ENCODE results near the gene PLD5.
"Not testable (repeated sequence)": the region's sequence is repeated elsewhere in the genome, so short reads cannot be mapped to it uniquely, and the experiment has no call there.

Gene PLD5

GRCh38 chr1:242318140-242318539 is 206.4 kb downstream of the PLD5 start:
- Histone ChIP-seq H3K27ac (no peak overlapping the region), H2AFZ (no peak overlapping the region), H3K79me2 (no peaks in the 10 kb centered on the region), H3K27me3 (ENCODE audit: control insufficient read depth, insufficient read depth, low read length) (no peaks in the 10 kb centered on the region), H3K9ac (no peak overlapping the region), H3K4me3 (ENCODE audit: low read depth, low read length) (no peak overlapping the region), H3K9me3 (ENCODE audit: control insufficient read depth, low read length) (no peaks in the 10 kb centered on the region), H3K4me1 (no peaks in the 10 kb centered on the region), H3K4me2 (ENCODE audit: low read length) (no peak overlapping the region), H3K36me3 (ENCODE audit: control insufficient read depth, insufficient read depth, low read length) (no peaks in the 10 kb centered on the region)
- TF ChIP-seq CTCF (IDR thresholded peaks at IDR 0.05): no peak

- H3K4me2 ChIP-seq (ENCODE audit: low read length); H3K9me3 ChIP-seq (ENCODE audit: control insufficient read depth, low read length); H3K27me3 ChIP-seq (ENCODE audit: control insufficient read depth, insufficient read depth, low read length); H3K9ac ChIP-seq; H3K4me3 ChIP-seq (ENCODE audit: low read depth, low read length); H3K36me3 ChIP-seq (ENCODE audit: control insufficient read depth, insufficient read depth, low read length); H3K4me1 ChIP-seq; H3K79me2 ChIP-seq; H3K27ac ChIP-seq; H2AFZ ChIP-seq: not testable (repeated sequence)
These were observed 209.6 kb downstream of the PLD5 start for GRCh38 chr1:242314865-242315264.

GRCh38 chr1:242314085-242314649 is 210.3 kb downstream of the PLD5 start:
- H3K36me3 ChIP-seq (ENCODE audit: control insufficient read depth, insufficient read depth, low read length); H3K27ac ChIP-seq; H3K9ac ChIP-seq; H2AFZ ChIP-seq; H3K4me3 ChIP-seq (ENCODE audit: low read depth, low read length); H3K27me3 ChIP-seq (ENCODE audit: control insufficient read depth, insufficient read depth, low read length); H3K4me1 ChIP-seq; H3K9me3 ChIP-seq (ENCODE audit: control insufficient read depth, low read length); H3K79me2 ChIP-seq; H3K4me2 ChIP-seq (ENCODE audit: low read length): not testable (repeated sequence)

- not testable (repeated sequence) for H3K27me3 ChIP-seq (ENCODE audit: control insufficient read depth, insufficient read depth, low read length); H3K4me2 ChIP-seq (ENCODE audit: low read length); H2AFZ ChIP-seq; H3K4me1 ChIP-seq; H3K79me2 ChIP-seq; H3K36me3 ChIP-seq (ENCODE audit: control insufficient read depth, insufficient read depth, low read length); H3K27ac ChIP-seq; H3K9me3 ChIP-seq (ENCODE audit: control insufficient read depth, low read length); H3K4me3 ChIP-seq (ENCODE audit: low read depth, low read length); H3K9ac ChIP-seq
These were observed 215.8 kb downstream of the PLD5 start for GRCh38 chr1:242308681-242309080.

- H3K4me3 ChIP-seq (ENCODE audit: low read depth, low read length); H2AFZ ChIP-seq; H3K9me3 ChIP-seq (ENCODE audit: control insufficient read depth, low read length); H3K4me1 ChIP-seq; H3K27ac ChIP-seq; H3K27me3 ChIP-seq (ENCODE audit: control insufficient read depth, insufficient read depth, low read length); H3K36me3 ChIP-seq (ENCODE audit: control insufficient read depth, insufficient read depth, low read length); H3K4me2 ChIP-seq (ENCODE audit: low read length); H3K9ac ChIP-seq; H3K79me2 ChIP-seq: not testable (repeated sequence)
These were observed 230.7 kb downstream of the PLD5 start for GRCh38 chr1:242293781-242294180.

- not testable (repeated sequence) for H3K27me3 ChIP-seq (ENCODE audit: control insufficient read depth, insufficient read depth, low read length); H3K4me1 ChIP-seq; H3K27ac ChIP-seq; H3K79me2 ChIP-seq; H3K4me2 ChIP-seq (ENCODE audit: low read length); H3K36me3 ChIP-seq (ENCODE audit: control insufficient read depth, insufficient read depth, low read length); H3K9ac ChIP-seq; H2AFZ ChIP-seq; H3K4me3 ChIP-seq (ENCODE audit: low read depth, low read length); H3K9me3 ChIP-seq (ENCODE audit: control insufficient read depth, low read length)
These were observed 236.4 kb downstream of the PLD5 start for GRCh38 chr1:242288067-242288466.

- H3K4me2 ChIP-seq (ENCODE audit: low read length); H3K27ac ChIP-seq; H3K9me3 ChIP-seq (ENCODE audit: control insufficient read depth, low read length); H3K4me3 ChIP-seq (ENCODE audit: low read depth, low read length); H3K79me2 ChIP-seq; H3K9ac ChIP-seq; H3K36me3 ChIP-seq (ENCODE audit: control insufficient read depth, insufficient read depth, low read length); H3K4me1 ChIP-seq; H2AFZ ChIP-seq; H3K27me3 ChIP-seq (ENCODE audit: control insufficient read depth, insufficient read depth, low read length): not testable (repeated sequence)
These were observed 241.6 kb downstream of the PLD5 start for GRCh38 chr1:242282758-242283485.

GRCh38 chr1:242278406-242278805 is 246.1 kb downstream of the PLD5 start:
- H3K9me3 ChIP-seq (ENCODE audit: control insufficient read depth, low read length); H3K4me3 ChIP-seq (ENCODE audit: low read depth, low read length); H3K36me3 ChIP-seq (ENCODE audit: control insufficient read depth, insufficient read depth, low read length); H3K4me1 ChIP-seq; H3K9ac ChIP-seq; H3K27me3 ChIP-seq (ENCODE audit: control insufficient read depth, insufficient read depth, low read length); H3K4me2 ChIP-seq (ENCODE audit: low read length); H3K27ac ChIP-seq; H3K79me2 ChIP-seq; H2AFZ ChIP-seq: not testable (repeated sequence)

- not testable (repeated sequence) for H3K9ac ChIP-seq; H3K27me3 ChIP-seq (ENCODE audit: control insufficient read depth, insufficient read depth, low read length); H3K79me2 ChIP-seq
These were observed 247.7 kb downstream of the PLD5 start for GRCh38 chr1:242276769-242277168.

GRCh38 chr1:242267004-242267403 is 257.5 kb downstream of the PLD5 start:
- H2AFZ ChIP-seq; H3K27me3 ChIP-seq (ENCODE audit: control insufficient read depth, insufficient read depth, low read length); H3K79me2 ChIP-seq; H3K9ac ChIP-seq; H3K36me3 ChIP-seq (ENCODE audit: control insufficient read depth, insufficient read depth, low read length); H3K4me2 ChIP-seq (ENCODE audit: low read length); H3K9me3 ChIP-seq (ENCODE audit: control insufficient read depth, low read length); H3K4me3 ChIP-seq (ENCODE audit: low read depth, low read length); H3K4me1 ChIP-seq; H3K27ac ChIP-seq: not testable (repeated sequence)

More at GRCh38 chr1:242276769-242277168, 247.7 kb downstream of the PLD5 start:
- not testable (repeated sequence) for H3K4me1 ChIP-seq; H3K36me3 ChIP-seq (ENCODE audit: control insufficient read depth, insufficient read depth, low read length); H3K27ac ChIP-seq; H3K4me2 ChIP-seq (ENCODE audit: low read length); H3K9me3 ChIP-seq (ENCODE audit: control insufficient read depth, low read length); H3K4me3 ChIP-seq (ENCODE audit: low read depth, low read length); H2AFZ ChIP-seq
